ENCODE results near the gene ARHGEF12.

DNA sequence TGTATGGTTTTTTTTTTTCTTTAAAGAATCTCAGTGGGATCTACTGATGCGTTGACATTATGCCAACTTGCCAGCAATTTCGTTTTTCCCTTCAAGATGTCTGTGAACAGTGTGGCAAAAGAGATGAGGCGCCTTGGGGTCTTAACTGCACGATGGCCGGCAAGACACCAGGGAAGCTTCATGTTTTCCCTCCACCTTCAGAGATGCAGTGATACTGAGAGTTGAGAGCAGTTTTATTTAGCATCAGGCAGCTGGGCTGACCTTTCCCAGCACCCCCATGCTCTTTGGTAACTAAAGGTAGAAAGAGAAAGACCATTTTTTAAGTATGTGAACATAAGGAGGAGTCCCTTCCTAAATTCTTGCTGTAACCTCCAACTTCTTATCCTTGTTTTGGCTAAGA is 163.6 kb downstream of the ARHGEF12 start:
- TF ChIP-seq POLR2A (IDR thresholded peaks at IDR 0.05) = no peak
- TF ChIP-seq, protein P1, sequence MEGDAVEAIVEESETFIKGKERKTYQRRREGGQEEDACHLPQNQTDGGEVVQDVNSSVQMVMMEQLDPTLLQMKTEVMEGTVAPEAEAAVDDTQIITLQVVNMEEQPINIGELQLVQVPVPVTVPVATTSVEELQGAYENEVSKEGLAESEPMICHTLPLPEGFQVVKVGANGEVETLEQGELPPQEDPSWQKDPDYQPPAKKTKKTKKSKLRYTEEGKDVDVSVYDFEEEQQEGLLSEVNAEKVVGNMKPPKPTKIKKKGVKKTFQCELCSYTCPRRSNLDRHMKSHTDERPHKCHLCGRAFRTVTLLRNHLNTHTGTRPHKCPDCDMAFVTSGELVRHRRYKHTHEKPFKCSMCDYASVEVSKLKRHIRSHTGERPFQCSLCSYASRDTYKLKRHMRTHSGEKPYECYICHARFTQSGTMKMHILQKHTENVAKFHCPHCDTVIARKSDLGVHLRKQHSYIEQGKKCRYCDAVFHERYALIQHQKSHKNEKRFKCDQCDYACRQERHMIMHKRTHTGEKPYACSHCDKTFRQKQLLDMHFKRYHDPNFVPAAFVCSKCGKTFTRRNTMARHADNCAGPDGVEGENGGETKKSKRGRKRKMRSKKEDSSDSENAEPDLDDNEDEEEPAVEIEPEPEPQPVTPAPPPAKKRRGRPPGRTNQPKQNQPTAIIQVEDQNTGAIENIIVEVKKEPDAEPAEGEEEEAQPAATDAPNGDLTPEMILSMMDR (IDR thresholded peaks at IDR 0.05) = no peak
- no peak for TF ChIP-seq EP300 (IDR thresholded peaks at IDR 0.05)
- no peak for TF ChIP-seq POLR2AphosphoS5 (IDR thresholded peaks at IDR 0.05)

All from sigmoid colon (tissue), 4 donors.